Smooth muscle cell (in vitro differentiated cells): Measurements from ENCODE around the gene MYOCOS. TPM values are rescaled to one million over a fixed set of nuclear protein-coding genes. Genes with fewer than 3 reads are reported as not detected.

Experiments used
- DNase-seq: peaks from one replicate; lab custom pipeline; 2025; ENCODE audit not compliant: unreplicated experiment; lab: John Stamatoyannopoulos, UW
- H2AFZ ChIP-seq: fragments of 200-600 bp; sonication (generic); 2 replicates; pipeline ENCODE4 v1.6.0; 2016; ENCODE audit warnings: antibody characterized with exemption, low read depth, mild to moderate bottlenecking
- H3F3A ChIP-seq: fragments of 200-600 bp; sonication (generic); 2 replicates; pipeline ENCODE4 v1.6.0; 2017; ENCODE audit warnings: antibody characterized with exemption, low read depth
- H3K27ac ChIP-seq: fragments of 200-600 bp; sonication (generic); 2 replicates; pipeline ENCODE4 v1.5.1; 2016; ENCODE audit warnings: low read depth, mild to moderate bottlenecking
- H3K27me3 ChIP-seq: fragments of 200-600 bp; sonication (generic); 2 replicates; pipeline ENCODE4 v1.6.1; 2016; ENCODE audit warnings: low read depth, mild to moderate bottlenecking
- H3K36me3 ChIP-seq: fragments of 200-600 bp; sonication (generic); 2 replicates; pipeline ENCODE4 v1.5.1; 2016; ENCODE audit warnings: low read depth
- H3K4me1 ChIP-seq: fragments of 200-600 bp; sonication (generic); 2 replicates; pipeline ENCODE4 v1.5.1; 2016; ENCODE audit warnings: low read depth
- H3K4me2 ChIP-seq: fragments of 200-600 bp; sonication (generic); 2 replicates; pipeline ENCODE4 v1.6.0; 2016; ENCODE audit warnings: mild to moderate bottlenecking
- H3K4me3 ChIP-seq: fragments of 200-600 bp; sonication (generic); 2 replicates; pipeline ENCODE4 v1.5.1; 2016; ENCODE audit warnings: mild to moderate bottlenecking
- H3K79me2 ChIP-seq: fragments of 200-600 bp; sonication (generic); 2 replicates; pipeline ENCODE4 v1.6.0; 2016; ENCODE audit warnings: low read depth, mild to moderate bottlenecking
- H3K9ac ChIP-seq: fragments of 200-600 bp; sonication (generic); 2 replicates; pipeline ENCODE4 v1.6.0; 2016; ENCODE audit warnings: low read depth
- H3K9me3 ChIP-seq: fragments of 200-600 bp; sonication (generic); replicated peaks from 2 replicates; pipeline ENCODE4 v1.5.1; 2016; ENCODE audit warnings: low read depth
- H4K20me1 ChIP-seq: fragments of 200-600 bp; sonication (generic); 2 replicates; pipeline ENCODE4 v1.6.0; 2016; ENCODE audit warnings: low read depth
- WGBS: methylation state at CpG from one replicate; pipeline ENCODE4 v1.1.7; 2016; ENCODE audit warnings: low lambda C conversion rate; 5-methylcytosine and 5-hydroxymethylcytosine counted together
- polyA plus RNA-seq: library from polyadenylated mRNA; unstranded; fragments of >200 nt; fragmentation: Nextera tagmentation; extraction: Ambion mirVana; gene quantifications from 2 replicates; pipeline ENCODE4 v1.2.1, GENCODE V29; 2016
- total RNA-seq: library from RNA; depleted of rRNA; stranded (reverse); fragments of >200 nt; gene quantifications from 2 replicates; pipeline ENCODE4 v1.2.3, GENCODE V29; 2014
- TF ChIP-seq, protein P1 (sequence below): fragments of 200-600 bp; sonication (generic); IDR thresholded peaks from 2 replicates; pipeline ENCODE4 v1.5.1; 2017; ENCODE audit warnings: borderline replicate concordance, mild to moderate bottlenecking, antibody characterized with exemption; ENCODE audit not compliant: insufficient read depth, poor library complexity, severe bottlenecking

Gene MYOCOS
- total and polyA plus RNA-seq, 2 experiments from 2014 or later: not detected

DNA sequence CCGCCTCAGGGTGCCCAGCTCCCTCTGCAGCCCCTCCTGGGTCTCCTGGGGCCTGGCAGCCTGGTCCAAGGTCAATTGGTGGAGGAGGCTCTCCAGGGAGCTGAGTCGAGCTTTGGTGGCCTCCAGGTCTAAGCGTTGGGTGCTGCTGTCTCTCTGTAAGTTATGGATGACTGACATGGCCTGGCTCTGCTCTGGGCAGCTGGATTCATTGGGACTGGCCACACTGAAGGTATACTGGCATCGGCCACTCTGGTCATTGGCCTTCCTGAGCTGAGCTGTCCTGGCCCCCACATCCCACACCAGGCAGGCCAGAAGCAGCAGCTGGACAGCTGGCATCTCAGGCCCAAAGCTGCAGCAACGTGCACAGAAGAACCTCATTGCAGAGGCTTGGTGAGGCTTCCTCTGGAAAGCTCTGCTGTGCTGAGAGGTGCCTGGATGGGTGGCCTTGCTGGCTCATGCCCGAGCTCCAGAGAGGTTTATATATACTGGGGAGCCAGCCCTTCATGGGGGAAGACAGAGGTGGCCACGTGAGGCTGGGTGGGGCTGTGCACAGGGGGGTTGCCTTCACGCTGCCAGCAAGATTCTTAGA lies 30.3 kb downstream of the MYOCOS start, which contains the start of gene MYOC:
Gene MYOC, minus strand, starts transcription at position 455 of the 589 bp plus-strand sequence. Its CDS starts 77 bp downstream, at position 378.
- Histone ChIP-seq H3K4me1 (peaks cover 6% of the 10 kb centered on the region), H3K4me2 (no peak within 1 kb of the TSS), H2AFZ (peak within 1 kb of the TSS; percentile 75), H3K79me2 (no peaks in the 10 kb centered on the region), H3K27me3 (no peaks in the 10 kb centered on the region), H3K27ac (no peak within 1 kb of the TSS), H3K4me3 (no peak within 1 kb of the TSS), H4K20me1 (no peaks in the 10 kb centered on the region), H3K36me3 (no peaks in the 10 kb centered on the region), H3F3A (no peaks in the 10 kb centered on the region), H3K9ac (no peak within 1 kb of the TSS), H3K9me3 (no peaks in the 10 kb centered on the region)
- TF ChIP-seq, protein P1, sequence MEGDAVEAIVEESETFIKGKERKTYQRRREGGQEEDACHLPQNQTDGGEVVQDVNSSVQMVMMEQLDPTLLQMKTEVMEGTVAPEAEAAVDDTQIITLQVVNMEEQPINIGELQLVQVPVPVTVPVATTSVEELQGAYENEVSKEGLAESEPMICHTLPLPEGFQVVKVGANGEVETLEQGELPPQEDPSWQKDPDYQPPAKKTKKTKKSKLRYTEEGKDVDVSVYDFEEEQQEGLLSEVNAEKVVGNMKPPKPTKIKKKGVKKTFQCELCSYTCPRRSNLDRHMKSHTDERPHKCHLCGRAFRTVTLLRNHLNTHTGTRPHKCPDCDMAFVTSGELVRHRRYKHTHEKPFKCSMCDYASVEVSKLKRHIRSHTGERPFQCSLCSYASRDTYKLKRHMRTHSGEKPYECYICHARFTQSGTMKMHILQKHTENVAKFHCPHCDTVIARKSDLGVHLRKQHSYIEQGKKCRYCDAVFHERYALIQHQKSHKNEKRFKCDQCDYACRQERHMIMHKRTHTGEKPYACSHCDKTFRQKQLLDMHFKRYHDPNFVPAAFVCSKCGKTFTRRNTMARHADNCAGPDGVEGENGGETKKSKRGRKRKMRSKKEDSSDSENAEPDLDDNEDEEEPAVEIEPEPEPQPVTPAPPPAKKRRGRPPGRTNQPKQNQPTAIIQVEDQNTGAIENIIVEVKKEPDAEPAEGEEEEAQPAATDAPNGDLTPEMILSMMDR: no peak
- DNase-seq: no peak
- 87% methylated on average over 8 of the region's 8 CpGs for WGBS

- H3K79me2 ChIP-seq: no peaks in the 10 kb centered on the region
- no peaks in the 10 kb centered on the region for H3K9me3 ChIP-seq
- no peaks in the 10 kb centered on the region for H4K20me1 ChIP-seq
- TF ChIP-seq, protein P1: no peak
- peak overlapping the region; percentile 66 for H3K4me2 ChIP-seq
- H3K4me3 ChIP-seq: no peak overlapping the region
- WGBS: 86% methylated on average over 1 of the region's 1 CpG
- H3K36me3 ChIP-seq: no peaks in the 10 kb centered on the region
- no peak overlapping the region for H3K9ac ChIP-seq
- H2AFZ ChIP-seq: peak overlapping the region; percentile 75
- no peaks in the 10 kb centered on the region for H3K27me3 ChIP-seq
- no peak overlapping the region for H3K27ac ChIP-seq
- DNase-seq: no peak
- no peaks in the 10 kb centered on the region for H3F3A ChIP-seq
- peaks cover 6% of the 10 kb centered on the region for H3K4me1 ChIP-seq
These were observed 31.8 kb downstream of the MYOCOS start for GRCh38 chr1:171653796-171654195.

DNA sequence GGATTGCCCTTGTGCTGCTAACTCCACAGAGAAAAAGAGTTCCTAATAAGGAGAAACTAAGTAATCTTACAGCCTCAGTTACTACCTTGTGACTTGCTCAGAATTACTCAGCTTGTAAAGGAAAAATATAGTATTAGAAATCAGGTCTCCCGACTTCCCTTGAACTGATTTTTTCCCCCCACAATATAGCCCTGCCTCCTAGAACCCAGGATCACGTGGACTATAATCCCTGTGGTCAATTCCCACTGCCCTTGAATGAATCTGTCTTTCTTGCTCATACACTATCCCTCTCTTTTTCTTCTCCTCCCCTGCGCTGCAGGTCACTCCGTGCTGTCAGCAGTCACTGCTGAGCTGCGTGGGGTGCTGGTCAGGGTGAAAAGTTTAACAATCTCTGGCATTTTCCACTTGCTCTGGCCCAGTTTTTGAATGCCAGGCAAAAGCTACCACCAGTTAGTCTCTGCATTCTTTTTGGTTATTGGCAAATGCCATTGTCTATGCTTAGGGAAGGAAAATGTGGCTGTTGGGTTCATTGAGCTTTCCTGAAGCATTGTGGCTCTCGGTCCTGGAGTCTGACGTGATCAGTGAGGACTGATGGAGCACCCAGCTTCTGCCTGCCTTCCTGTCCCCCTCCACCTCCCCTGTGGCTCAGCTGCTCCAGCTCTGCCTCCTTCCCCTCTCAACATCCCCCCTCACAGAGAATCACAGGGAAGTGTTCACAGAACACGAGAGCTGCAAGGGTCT lies 32.3 kb downstream of the MYOCOS start:
- no peaks in the 10 kb centered on the region for H3K9me3 ChIP-seq
- H3K27ac ChIP-seq: no peak overlapping the region
- 65% methylated on average over 8 of the region's 8 CpGs for WGBS
- no peaks in the 10 kb centered on the region for H3K79me2 ChIP-seq
- H3K4me2 ChIP-seq: peak overlapping the region; percentile 66
- H3F3A ChIP-seq: no peaks in the 10 kb centered on the region
- H3K27me3 ChIP-seq: no peaks in the 10 kb centered on the region
- H4K20me1 ChIP-seq: no peaks in the 10 kb centered on the region
- H3K36me3 ChIP-seq: no peaks in the 10 kb centered on the region
- H3K4me3 ChIP-seq: no peak overlapping the region
- no peak overlapping the region for H3K9ac ChIP-seq
- H2AFZ ChIP-seq: peak overlapping the region; percentile 75
- peaks cover 6% of the 10 kb centered on the region for H3K4me1 ChIP-seq
- TF ChIP-seq, protein P1: no peak
- DNase-seq: no peak
